SK-N-SH treated with all-trans-retinoic acid at 6 μM for 48 hours (cell line): Measurements from ENCODE around the gene RBMS3.

Experiments used
- ARNTL ChIP-seq: fragments of 450-650 bp; formaldehyde crosslinking; IDR thresholded peaks from 2 replicates; pipeline ENCODE4 v1.5.0; 2020; ENCODE audit warnings: low read depth, mild to moderate bottlenecking, moderate library complexity, borderline replicate concordance
- TCF4 ChIP-seq: fragments of 250-450 bp; sonication (Bioruptor Pico); IDR thresholded peaks from 2 replicates; pipeline ENCODE4 v1.8.0; 2021; ENCODE audit warnings: mild to moderate bottlenecking, moderate library complexity, borderline replicate concordance
- TF ChIP-seq, protein P1 (sequence below): fragments of 250-450 bp; sonication (Bioruptor Pico); IDR thresholded peaks from 2 replicates; pipeline ENCODE4 v1.8.0; 2021; ENCODE audit warnings: low read depth, mild to moderate bottlenecking, moderate library complexity, borderline replicate concordance

DNA sequence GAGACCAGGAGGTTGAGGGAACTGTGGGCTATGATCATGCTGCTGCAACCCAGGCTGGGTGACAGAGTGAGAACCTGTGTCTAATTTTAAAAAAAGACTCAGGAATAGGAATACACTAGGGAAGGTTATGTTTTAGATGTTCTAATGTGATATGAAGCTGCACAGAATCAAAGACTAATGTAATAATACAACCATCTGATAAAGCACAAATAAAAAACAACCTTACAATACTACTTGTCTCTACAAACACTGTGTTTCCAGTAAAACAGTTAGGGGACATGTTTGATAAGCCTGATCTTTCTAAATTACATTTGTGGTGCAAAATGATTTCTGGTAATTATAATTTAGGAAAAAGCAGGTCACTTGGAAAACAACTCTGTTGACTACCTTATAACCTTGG is 56.7 kb downstream of the RBMS3 start:
- TF ChIP-seq TCF4 (peak; percentile 52; the same call in 1 of the 2 replicates), ARNTL (CRISPR knock-in tag) (no peak)
- TF ChIP-seq, protein P1, sequence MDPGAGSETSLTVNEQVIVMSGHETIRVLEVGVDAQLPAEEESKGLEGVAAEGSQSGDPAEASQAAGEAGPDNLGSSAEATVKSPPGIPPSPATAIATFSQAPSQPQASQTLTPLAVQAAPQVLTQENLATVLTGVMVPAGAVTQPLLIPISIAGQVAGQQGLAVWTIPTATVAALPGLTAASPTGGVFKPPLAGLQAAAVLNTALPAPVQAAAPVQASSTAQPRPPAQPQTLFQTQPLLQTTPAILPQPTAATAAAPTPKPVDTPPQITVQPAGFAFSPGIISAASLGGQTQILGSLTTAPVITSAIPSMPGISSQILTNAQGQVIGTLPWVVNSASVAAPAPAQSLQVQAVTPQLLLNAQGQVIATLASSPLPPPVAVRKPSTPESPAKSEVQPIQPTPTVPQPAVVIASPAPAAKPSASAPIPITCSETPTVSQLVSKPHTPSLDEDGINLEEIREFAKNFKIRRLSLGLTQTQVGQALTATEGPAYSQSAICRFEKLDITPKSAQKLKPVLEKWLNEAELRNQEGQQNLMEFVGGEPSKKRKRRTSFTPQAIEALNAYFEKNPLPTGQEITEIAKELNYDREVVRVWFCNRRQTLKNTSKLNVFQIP (CRISPR knock-in tag), result no peak
